ENCODE results near the gene PVALEF.

GRCh38 chr17:81189670-81190530 lies 24.6 kb downstream of the PVALEF start:
- TF ChIP-seq EP300 (IDR thresholded peaks at IDR 0.05; ENCODE audit: borderline replicate concordance in 1 of 2, low read depth in 1 of 2, low read length in 1 of 2) (no peak), CTCF (IDR thresholded peaks at IDR 0.05) (peak; percentile 14; the same call in 1 of the 2 replicates), REST (IDR thresholded peaks at IDR 0.05; ENCODE audit: low read depth, low read length) (no peak), YY1 (IDR thresholded peaks at IDR 0.05; ENCODE audit: low read depth) (no peak), RFX5 (IDR thresholded peaks at IDR 0.05; ENCODE audit: low read length) (no peak), USF2 (IDR thresholded peaks at IDR 0.05; ENCODE audit: borderline replicate concordance, low read depth, low read length) (no peak), JUND (IDR thresholded peaks at IDR 0.05) (no peak), FOXJ3 (CRISPR knock-in tag; IDR thresholded peaks at IDR 0.05) (no peak)
